ENCODE results near the gene COMMD7. TPM values are rescaled to one million over a fixed set of nuclear protein-coding genes. Genes with fewer than 3 reads are reported as not detected.

The COMMD7 gene
- total RNA-seq, 4 donors from 2014 or later = 19.3 to 20.6 (median 19.8) TPM

DNA sequence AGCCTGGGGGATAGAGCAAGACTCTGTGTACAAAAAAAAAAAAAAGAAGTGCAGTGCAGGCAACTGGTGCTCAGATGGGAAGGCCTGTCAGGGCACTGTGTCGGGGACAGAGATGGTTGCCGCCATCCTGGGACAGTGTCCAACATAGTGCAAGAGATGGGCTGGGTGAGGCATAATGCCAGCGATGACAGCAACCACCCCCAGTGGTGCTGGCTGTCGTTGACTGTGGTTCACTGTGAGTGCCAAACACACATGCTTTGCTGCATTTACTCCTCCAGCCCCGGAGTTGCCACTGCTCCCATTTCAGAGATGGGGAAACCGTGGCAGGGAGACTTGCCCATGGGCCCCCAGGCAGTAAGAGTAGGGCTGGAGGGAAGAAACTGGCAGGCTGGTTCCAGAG is 64.3 kb downstream of the COMMD7 start:
- TF ChIP-seq, protein P1, sequence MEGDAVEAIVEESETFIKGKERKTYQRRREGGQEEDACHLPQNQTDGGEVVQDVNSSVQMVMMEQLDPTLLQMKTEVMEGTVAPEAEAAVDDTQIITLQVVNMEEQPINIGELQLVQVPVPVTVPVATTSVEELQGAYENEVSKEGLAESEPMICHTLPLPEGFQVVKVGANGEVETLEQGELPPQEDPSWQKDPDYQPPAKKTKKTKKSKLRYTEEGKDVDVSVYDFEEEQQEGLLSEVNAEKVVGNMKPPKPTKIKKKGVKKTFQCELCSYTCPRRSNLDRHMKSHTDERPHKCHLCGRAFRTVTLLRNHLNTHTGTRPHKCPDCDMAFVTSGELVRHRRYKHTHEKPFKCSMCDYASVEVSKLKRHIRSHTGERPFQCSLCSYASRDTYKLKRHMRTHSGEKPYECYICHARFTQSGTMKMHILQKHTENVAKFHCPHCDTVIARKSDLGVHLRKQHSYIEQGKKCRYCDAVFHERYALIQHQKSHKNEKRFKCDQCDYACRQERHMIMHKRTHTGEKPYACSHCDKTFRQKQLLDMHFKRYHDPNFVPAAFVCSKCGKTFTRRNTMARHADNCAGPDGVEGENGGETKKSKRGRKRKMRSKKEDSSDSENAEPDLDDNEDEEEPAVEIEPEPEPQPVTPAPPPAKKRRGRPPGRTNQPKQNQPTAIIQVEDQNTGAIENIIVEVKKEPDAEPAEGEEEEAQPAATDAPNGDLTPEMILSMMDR (IDR thresholded peaks at IDR 0.05) = no peak
- DNase-seq (ENCODE audit: low spot score) = no peak
- ATAC-seq (ENCODE audit: low FRiP score) = no peak

DNA sequence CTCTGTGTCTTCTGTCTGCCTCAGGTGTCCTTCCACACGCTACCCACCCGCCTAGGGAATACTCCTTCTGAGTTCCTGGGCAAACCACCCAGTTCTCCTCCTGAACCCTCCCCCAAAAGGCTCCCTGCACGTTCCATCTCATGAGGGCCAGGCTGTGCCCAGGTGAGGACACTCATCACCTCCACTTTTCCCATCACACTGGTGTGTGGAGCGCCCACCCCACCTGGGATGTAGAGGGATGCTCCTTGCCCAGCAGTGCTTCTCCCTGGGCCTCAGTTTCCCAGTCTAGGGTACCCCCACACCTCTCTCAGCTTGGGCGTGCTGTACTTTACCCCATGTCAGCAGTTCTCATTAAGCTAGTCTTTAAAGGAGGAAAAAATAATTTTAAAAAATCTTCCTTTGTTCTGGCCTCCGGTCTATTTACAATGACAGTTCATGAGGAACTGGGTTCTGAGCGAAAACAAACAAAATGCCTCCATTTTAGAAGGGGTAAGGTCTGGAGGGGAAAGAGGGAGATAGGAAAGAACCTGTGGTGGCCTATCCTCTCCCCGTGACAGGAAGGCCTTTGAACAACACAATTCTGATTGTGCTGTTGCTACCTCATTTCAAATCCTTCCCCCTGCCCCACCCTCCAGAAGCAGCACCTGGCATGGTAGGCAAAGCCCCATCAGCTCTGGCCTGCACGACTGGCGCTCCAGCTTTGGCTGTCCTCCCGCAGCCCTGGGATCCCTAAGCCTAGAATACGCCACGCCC is 67.9 kb downstream of the COMMD7 start:
- DNase-seq (ENCODE audit: low spot score) = no peak
- TF ChIP-seq, protein P1 (IDR thresholded peaks at IDR 0.05) = no peak
- no peak for ATAC-seq (ENCODE audit: low FRiP score)

DNA sequence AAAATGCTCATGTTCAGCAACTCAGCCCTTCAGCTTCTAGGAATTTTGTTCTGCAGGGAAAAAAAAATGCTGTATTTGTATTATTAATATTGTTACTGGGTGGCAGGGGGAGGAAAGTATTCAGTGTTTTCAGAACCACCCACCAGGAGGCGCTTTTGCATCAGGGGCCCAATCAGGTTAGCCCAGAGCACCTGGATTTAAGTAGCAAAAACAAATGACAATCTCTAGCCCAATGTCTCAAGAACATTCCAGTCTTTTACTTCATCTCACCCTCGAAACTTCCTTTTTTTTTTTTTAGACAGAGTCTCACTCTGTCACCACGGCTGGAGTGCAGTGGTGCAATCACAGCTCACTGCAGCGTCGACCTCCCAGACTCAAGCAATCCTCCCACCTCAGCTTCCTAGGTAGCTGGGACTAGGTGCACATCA is 68.9 kb downstream of the COMMD7 start:
- DNase-seq (ENCODE audit: low spot score) (no peak), ATAC-seq (ENCODE audit: low FRiP score) (no peak)
- TF ChIP-seq, protein P1 (IDR thresholded peaks at IDR 0.05) = no peak

DNA sequence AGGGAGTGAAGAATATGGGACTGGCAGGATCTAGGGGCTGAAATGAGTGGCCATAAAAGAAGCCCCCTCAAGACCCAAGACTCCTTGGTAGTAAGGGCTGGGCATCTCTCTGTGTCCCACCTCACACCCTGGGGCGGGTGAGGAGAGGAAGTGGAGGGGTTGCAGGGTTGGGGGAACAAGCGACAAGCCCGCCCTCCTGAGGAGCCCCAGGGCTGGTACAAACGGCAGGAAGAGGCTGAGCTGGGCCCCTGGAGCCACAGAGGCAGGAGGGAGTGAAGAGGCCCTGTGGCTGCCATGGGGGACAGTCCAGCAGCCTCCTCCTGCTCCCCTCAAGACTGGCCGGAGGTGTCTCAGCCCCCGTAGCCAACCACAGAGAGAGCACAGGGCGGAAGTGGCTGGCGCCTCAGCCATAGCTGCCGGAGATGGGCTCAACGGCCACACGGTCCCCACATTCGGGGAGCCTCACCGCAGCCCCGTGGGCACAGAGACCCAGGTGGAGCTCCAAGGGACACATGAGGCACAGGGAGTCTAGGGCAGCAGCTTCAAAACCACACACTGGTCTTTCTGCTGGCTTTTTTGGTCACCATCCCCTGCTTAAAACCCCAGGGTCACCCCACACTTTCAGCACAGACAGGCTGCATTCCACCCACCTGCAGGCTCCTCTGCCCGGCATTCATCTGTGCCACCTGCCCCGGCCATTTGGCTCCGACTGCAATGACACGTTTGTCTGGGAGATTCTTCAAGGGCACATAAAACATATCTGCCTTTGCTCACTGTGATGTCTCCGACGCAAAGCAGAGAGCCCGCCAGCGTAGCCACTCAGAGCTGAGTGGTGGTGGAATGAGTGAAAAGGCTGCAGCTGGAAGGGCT is 70.0 kb downstream of the COMMD7 start:
- ATAC-seq (ENCODE audit: low FRiP score) (no peak), DNase-seq (ENCODE audit: low spot score) (no peak)
- TF ChIP-seq, protein P1 (IDR thresholded peaks at IDR 0.05) = no peak

DNA sequence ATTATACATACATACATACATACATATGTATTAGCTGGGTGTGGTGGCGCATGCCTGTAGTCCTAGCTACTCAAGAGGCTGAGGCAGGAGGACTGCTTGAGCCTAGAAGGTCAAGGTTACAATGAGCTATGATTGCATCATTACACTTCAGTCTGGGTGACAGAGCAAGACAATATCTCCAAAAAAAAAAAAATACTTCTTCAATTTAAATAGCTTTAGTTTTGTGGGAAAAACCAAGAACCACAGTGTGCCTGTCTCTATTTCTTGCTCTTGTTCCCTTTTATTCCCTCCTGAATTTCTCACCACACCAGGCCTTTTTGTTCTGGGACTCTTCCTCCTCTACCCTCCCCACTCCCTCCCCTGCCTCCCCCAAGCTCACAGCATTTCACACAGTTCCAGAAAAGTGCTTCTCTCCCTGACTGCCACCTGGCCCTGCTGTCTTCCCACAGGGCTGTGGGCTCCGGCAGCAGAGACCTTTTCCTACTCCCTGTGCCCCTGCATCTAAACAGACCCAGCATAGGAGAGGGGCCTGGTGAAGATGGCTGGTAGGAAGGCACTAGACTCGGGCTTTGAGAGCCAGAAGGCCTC is 70.8 kb downstream of the COMMD7 start:
- TF ChIP-seq, protein P1 (IDR thresholded peaks at IDR 0.05) = no peak
- DNase-seq (ENCODE audit: low spot score) = no peak
- ATAC-seq (ENCODE audit: low FRiP score) = no peak

DNA sequence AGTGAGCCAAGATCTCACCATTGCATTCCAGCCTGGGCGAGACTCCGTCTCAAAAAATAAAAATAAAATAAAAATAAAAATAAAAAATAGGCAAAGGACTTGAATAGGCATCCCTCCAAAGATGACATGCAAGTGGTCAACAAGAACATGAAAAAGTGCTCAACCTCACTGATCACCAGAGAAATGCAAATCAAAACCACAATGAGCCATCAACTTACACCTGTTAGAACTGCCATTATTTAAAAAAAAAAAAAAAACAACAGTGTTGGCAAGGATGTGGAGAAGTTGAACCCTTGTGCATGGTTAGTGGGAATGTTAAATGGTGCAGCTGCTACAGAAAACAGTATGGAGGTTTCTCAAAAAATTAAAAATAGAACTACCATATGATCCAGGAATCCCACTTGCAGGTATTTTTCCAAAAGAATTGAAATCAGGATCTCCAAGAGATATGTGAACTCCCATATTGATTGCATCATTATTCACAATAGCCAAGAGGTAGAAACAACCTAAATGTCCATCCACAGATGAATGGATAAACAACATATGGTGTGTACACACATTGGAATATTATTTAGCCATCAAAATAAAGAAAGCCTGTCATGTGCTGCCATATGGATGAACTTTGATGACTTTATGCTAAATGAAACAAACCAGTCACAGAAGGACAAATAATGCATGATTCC is 72.4 kb downstream of the COMMD7 start:
- no peak for DNase-seq (ENCODE audit: low spot score)
- no peak for ATAC-seq (ENCODE audit: low FRiP score)
- TF ChIP-seq, protein P1 (IDR thresholded peaks at IDR 0.05) = no peak
